Glutamatergic neuron (in vitro differentiated cells): ENCODE data around the gene FGF18. TPM values are rescaled to one million over a fixed set of nuclear protein-coding genes. Genes with fewer than 3 reads are reported as not detected.

ENCODE experiments used
- DNase-seq: peaks from one replicate; pipeline ENCODE4 v3.0.0; 2022
- H3K27ac Mint-ChIP-seq: one replicate; pipeline ENCODE4 v1.8.0; 2020; ENCODE audit warnings: mild to moderate bottlenecking, mixed read lengths, inconsistent platforms; ENCODE audit not compliant: unreplicated experiment
- H3K27me3 Mint-ChIP-seq: one replicate; pipeline ENCODE4 v1.8.0; 2020; ENCODE audit warnings: mild to moderate bottlenecking, moderate library complexity, mixed read lengths, inconsistent platforms; ENCODE audit not compliant: unreplicated experiment
- H3K36me3 Mint-ChIP-seq: one replicate; pipeline ENCODE4 v1.8.0; 2020; ENCODE audit warnings: mild to moderate bottlenecking, mixed read lengths, inconsistent platforms; ENCODE audit not compliant: unreplicated experiment
- H3K4me1 Mint-ChIP-seq: one replicate; pipeline ENCODE4 v1.8.0; 2020; ENCODE audit warnings: mild to moderate bottlenecking, low read depth, mixed read lengths, inconsistent platforms; ENCODE audit not compliant: unreplicated experiment
- H3K4me3 Mint-ChIP-seq: one replicate; pipeline ENCODE4 v1.8.0; 2020; ENCODE audit warnings: mild to moderate bottlenecking, mixed read lengths, inconsistent platforms; ENCODE audit not compliant: unreplicated experiment
- H3K9me3 Mint-ChIP-seq: one replicate; pipeline ENCODE4 v1.8.0; 2020; ENCODE audit warnings: mild to moderate bottlenecking, moderate library complexity, mixed read lengths, inconsistent platforms; ENCODE audit not compliant: unreplicated experiment
- CTCF ChIP-seq: fragments of 200-600 bp; sonication (generic); IDR thresholded peaks from one replicate; pipeline ENCODE4 v1.5.0; 2021; ENCODE audit not compliant: partially characterized antibody, unreplicated experiment
- total RNA-seq: library from RNA; stranded (reverse); fragmentation: NEBNext Ultra II Directional; extraction: Animal tissue kit (Norgen Biotek cat#: 25700); gene quantifications from one replicate; pipeline ENCODE4 v1.2.1, GENCODE V29; 2021; ENCODE audit not compliant: unreplicated experiment

FGF18 gene
- total RNA-seq, 1 donor from 2014 or later: 26.3 TPM

GRCh38 chr5:171386006-171386671, 33.3 kb upstream of the FGF18 start:
- no peak overlapping the region for H3K27ac Mint-ChIP-seq

GRCh38 chr5:171386861-171387344, 32.5 kb upstream of the FGF18 start:
- Mint-ChIP-seq H3K4me3 (peak overlapping the region; percentile 95), H3K36me3 (no peaks in the 10 kb centered on the region), H3K27ac (peak overlapping the region; percentile 95), H3K9me3 (peaks cover 9% of the 10 kb centered on the region), H3K27me3 (peaks cover 10% of the 10 kb centered on the region), H3K4me1 (peaks cover 4% of the 10 kb centered on the region)
- no peak for TF ChIP-seq CTCF
- no peak for DNase-seq

More at GRCh38 chr5:171386006-171386671, 33.3 kb upstream of the FGF18 start:
- H3K9me3 Mint-ChIP-seq: peaks cover 9% of the 10 kb centered on the region
- peaks cover 10% of the 10 kb centered on the region for H3K27me3 Mint-ChIP-seq
- DNase-seq: no peak
- H3K36me3 Mint-ChIP-seq: no peaks in the 10 kb centered on the region
- peaks cover 4% of the 10 kb centered on the region for H3K4me1 Mint-ChIP-seq
- no peak for TF ChIP-seq CTCF
- H3K4me3 Mint-ChIP-seq: peak overlapping the region; percentile 34

GRCh38 chr5:171387345-171387969, 32.0 kb upstream of the FGF18 start, which contains the start of gene NPM1:
TSS of gene NPM1 (plus strand) at chr5:171387849. CDS start at chr5:171387949, 100 bp downstream.
- H3K4me3 Mint-ChIP-seq: peak within 1 kb of the TSS; percentile 95
- H3K36me3 Mint-ChIP-seq: no peaks in the 10 kb centered on the region
- no peak for TF ChIP-seq CTCF
- H3K27ac Mint-ChIP-seq: peak within 1 kb of the TSS; percentile 95
- H3K4me1 Mint-ChIP-seq: peaks cover 4% of the 10 kb centered on the region
- DNase-seq: peak; percentile 97
- peaks cover 9% of the 10 kb centered on the region for H3K9me3 Mint-ChIP-seq
- H3K27me3 Mint-ChIP-seq: peaks cover 10% of the 10 kb centered on the region

- Mint-ChIP-seq H3K4me3 (peak overlapping the region; percentile 95), H3K9me3 (peaks cover 9% of the 10 kb centered on the region), H3K27ac (peak overlapping the region; percentile 95), H3K4me1 (peaks cover 8% of the 10 kb centered on the region), H3K36me3 (no peaks in the 10 kb centered on the region), H3K27me3 (peaks cover 10% of the 10 kb centered on the region)
- peak; percentile 87 for DNase-seq
- no peak for TF ChIP-seq CTCF
Observed at GRCh38 chr5:171387970-171388815, 31.3 kb upstream of the FGF18 start.
